Measurements from ENCODE around the gene ATP10B. TPM values are rescaled to one million over a fixed set of nuclear protein-coding genes. Genes with fewer than 3 reads are reported as not detected.

The ATP10B gene
- polyA plus RNA-seq, 1 donor from 2014 or later, result 1.9 TPM

- no peak overlapping the region for H3K4me3 ChIP-seq (ENCODE audit: low read length)
- no peak overlapping the region for H2AFZ ChIP-seq (ENCODE audit: low read depth, low read length)
- no peak overlapping the region for H3K9ac ChIP-seq (ENCODE audit: low read length)
- TF ChIP-seq POLR2AphosphoS5 (IDR thresholded peaks at IDR 0.05), result no peak
- H3K9me3 ChIP-seq (ENCODE audit: low read length), result no peaks in the 10 kb centered on the region
- H3F3A ChIP-seq (ENCODE audit: insufficient read depth, low read length, poor library complexity, severe bottlenecking), result no peaks in the 10 kb centered on the region
- no peaks in the 10 kb centered on the region for H3K27me3 ChIP-seq (ENCODE audit: insufficient read depth, low read depth, low read length)
- no peaks in the 10 kb centered on the region for H3K9me2 ChIP-seq (ENCODE audit: insufficient read depth, low read length)
- no peak overlapping the region for H3K4me2 ChIP-seq (ENCODE audit: low read length)
- H3K36me3 ChIP-seq (ENCODE audit: insufficient read depth, low read length), result no peaks in the 10 kb centered on the region
- H3K79me2 ChIP-seq (replicated peaks; ENCODE audit: insufficient read depth, low read length), result no peaks in the 10 kb centered on the region
- no peak overlapping the region for H3K27ac ChIP-seq (ENCODE audit: low read length)
- no peaks in the 10 kb centered on the region for H4K20me1 ChIP-seq (ENCODE audit: insufficient read depth)
Observed at GRCh38 chr5:160635046-160635445, 217.0 kb downstream of the ATP10B start.

- Histone ChIP-seq H3K9ac (ENCODE audit: low read length) (no peak overlapping the region), H3F3A (ENCODE audit: insufficient read depth, low read length, poor library complexity, severe bottlenecking) (no peaks in the 10 kb centered on the region), H3K79me2 (replicated peaks; ENCODE audit: insufficient read depth, low read length) (no peaks in the 10 kb centered on the region), H3K27me3 (ENCODE audit: insufficient read depth, low read depth, low read length) (no peaks in the 10 kb centered on the region), H3K27ac (ENCODE audit: low read length) (no peak overlapping the region), H2AFZ (ENCODE audit: low read depth, low read length) (no peak overlapping the region), H3K4me2 (ENCODE audit: low read length) (no peak overlapping the region), H3K9me2 (ENCODE audit: insufficient read depth, low read length) (no peaks in the 10 kb centered on the region), H3K4me3 (ENCODE audit: low read length) (no peak overlapping the region), H3K9me3 (ENCODE audit: low read length) (no peaks in the 10 kb centered on the region), H3K36me3 (ENCODE audit: insufficient read depth, low read length) (no peaks in the 10 kb centered on the region), H4K20me1 (ENCODE audit: insufficient read depth) (no peaks in the 10 kb centered on the region)
- TF ChIP-seq MXI1 (conservative IDR thresholded peaks at IDR 0.05; ENCODE audit: poor library complexity, severe bottlenecking), result no peak
- TF ChIP-seq EZH2 (IDR thresholded peaks at IDR 0.05; ENCODE audit: borderline replicate concordance, insufficient read depth, low read length, poor library complexity, severe bottlenecking), result no peak
- no peak for TF ChIP-seq REST (IDR thresholded peaks at IDR 0.05; ENCODE audit: borderline replicate concordance)
- TF ChIP-seq POLR2AphosphoS5 (IDR thresholded peaks at IDR 0.05), result no peak
- no peak for TF ChIP-seq SMC3 (conservative IDR thresholded peaks at IDR 0.05; ENCODE audit: poor library complexity)
- no peak for TF ChIP-seq TAF1 (IDR thresholded peaks at IDR 0.05; ENCODE audit: low read depth)
- no peak for TF ChIP-seq EP300 (conservative IDR thresholded peaks at IDR 0.05; ENCODE audit: poor library complexity, severe bottlenecking)
- TF ChIP-seq CTCF (IDR thresholded peaks at IDR 0.05; ENCODE audit: poor library complexity, severe bottlenecking), result no peak
- no peak for TF ChIP-seq RAD21 (conservative IDR thresholded peaks at IDR 0.05)
Observed at GRCh38 chr5:160629003-160629402, 223.0 kb downstream of the ATP10B start.

- Histone ChIP-seq H3K9me3 (ENCODE audit: low read length) (no peaks in the 10 kb centered on the region), H3K27me3 (ENCODE audit: insufficient read depth, low read depth, low read length) (no peaks in the 10 kb centered on the region), H4K20me1 (ENCODE audit: insufficient read depth) (no peaks in the 10 kb centered on the region), H3K79me2 (replicated peaks; ENCODE audit: insufficient read depth, low read length) (no peaks in the 10 kb centered on the region), H3K36me3 (ENCODE audit: insufficient read depth, low read length) (no peaks in the 10 kb centered on the region), H3K9me2 (ENCODE audit: insufficient read depth, low read length) (no peaks in the 10 kb centered on the region), H3F3A (ENCODE audit: insufficient read depth, low read length, poor library complexity, severe bottlenecking) (no peaks in the 10 kb centered on the region), H2AFZ (ENCODE audit: low read depth, low read length) (no peak overlapping the region), H3K4me3 (ENCODE audit: low read length) (no peak overlapping the region), H3K9ac (ENCODE audit: low read length) (no peak overlapping the region), H3K4me2 (ENCODE audit: low read length) (no peak overlapping the region), H3K27ac (ENCODE audit: low read length) (no peak overlapping the region)
- TF ChIP-seq MXI1 (conservative IDR thresholded peaks at IDR 0.05; ENCODE audit: poor library complexity, severe bottlenecking) (no peak), POLR2AphosphoS5 (IDR thresholded peaks at IDR 0.05) (no peak), CTCF (IDR thresholded peaks at IDR 0.05; ENCODE audit: poor library complexity, severe bottlenecking) (no peak), EP300 (conservative IDR thresholded peaks at IDR 0.05; ENCODE audit: poor library complexity, severe bottlenecking) (no peak), RAD21 (conservative IDR thresholded peaks at IDR 0.05) (no peak), REST (IDR thresholded peaks at IDR 0.05; ENCODE audit: borderline replicate concordance) (no peak)
Observed at GRCh38 chr5:160628619-160628968, 223.4 kb downstream of the ATP10B start.

All from neural cell (in vitro differentiated cells).